Chondrocyte (in vitro differentiated cells): Measurements from ENCODE around the gene KIF6. TPM values are rescaled to one million over a fixed set of nuclear protein-coding genes. Genes with fewer than 3 reads are reported as not detected.

Source experiments
- DNase-seq: peaks from one replicate; pipeline ENCODE4 v3.0.0; 2021; ENCODE audit warnings: mixed read lengths, low spot score
- H3K27ac Mint-ChIP-seq: one replicate; pipeline ENCODE4 v1.8.0; 2021; ENCODE audit warnings: mild to moderate bottlenecking, moderate library complexity, mixed read lengths; ENCODE audit not compliant: unreplicated experiment
- H3K27me3 Mint-ChIP-seq: 2 replicates; pipeline ENCODE4 v1.8.0; 2021; ENCODE audit warnings: low read depth, mixed read lengths
- H3K36me3 Mint-ChIP-seq: 2 replicates; pipeline ENCODE4 v1.8.0; 2021; ENCODE audit warnings: low read depth, mixed read lengths
- H3K4me1 Mint-ChIP-seq: 2 replicates; pipeline ENCODE4 v1.8.0; 2021; ENCODE audit warnings: low read depth, mild to moderate bottlenecking, mixed read lengths
- H3K4me3 Mint-ChIP-seq: one replicate; pipeline ENCODE4 v1.8.0; 2021; ENCODE audit warnings: mild to moderate bottlenecking, moderate library complexity, mixed read lengths; ENCODE audit not compliant: unreplicated experiment
- H3K9me3 Mint-ChIP-seq: 2 replicates; pipeline ENCODE4 v1.8.0; 2021; ENCODE audit warnings: low read depth, mixed read lengths
- CTCF ChIP-seq: fragments of 200-600 bp; sonication (generic); IDR thresholded peaks from 2 replicates; pipeline ENCODE4 v1.5.0; 2021; ENCODE audit warnings: antibody characterized with exemption, mild to moderate bottlenecking, moderate library complexity
- total RNA-seq: library from RNA; stranded (reverse); gene quantifications from 3 replicates; pipeline ENCODE4 v1.2.1, GENCODE V29; 2021

KIF6 gene
- total RNA-seq, 1 donor from 2014 or later: 0.62 TPM

- peak; percentile 34 for TF ChIP-seq CTCF
- Mint-ChIP-seq H3K27ac (no peak overlapping the region), H3K4me3 (no peak overlapping the region), H3K36me3 (no peaks in the 10 kb centered on the region), H3K4me1 (peaks cover 3% of the 10 kb centered on the region), H3K27me3 (peaks cover 34% of the 10 kb centered on the region), H3K9me3 (no peaks in the 10 kb centered on the region)
- no peak for DNase-seq
These were observed 421.6 kb downstream of the KIF6 start for GRCh38 chr6:39303425-39304153.

GRCh38 chr6:39302669-39303424, 422.4 kb downstream of the KIF6 start:
- Mint-ChIP-seq H3K4me3 (peak overlapping the region; percentile 43), H3K27ac (no peak overlapping the region), H3K36me3 (no peaks in the 10 kb centered on the region), H3K4me1 (peaks cover 3% of the 10 kb centered on the region), H3K9me3 (no peaks in the 10 kb centered on the region), H3K27me3 (peaks cover 32% of the 10 kb centered on the region)
- no peak for DNase-seq
- TF ChIP-seq CTCF: peak; percentile 96

GRCh38 chr6:39302011-39302410, 423.2 kb downstream of the KIF6 start:
- Mint-ChIP-seq H3K9me3 (no peaks in the 10 kb centered on the region), H3K4me1 (peaks cover 4% of the 10 kb centered on the region), H3K36me3 (no peaks in the 10 kb centered on the region), H3K27me3 (peaks cover 24% of the 10 kb centered on the region), H3K4me3 (no peak overlapping the region), H3K27ac (no peak overlapping the region)
- no peak for TF ChIP-seq CTCF
- no peak for DNase-seq

DNA sequence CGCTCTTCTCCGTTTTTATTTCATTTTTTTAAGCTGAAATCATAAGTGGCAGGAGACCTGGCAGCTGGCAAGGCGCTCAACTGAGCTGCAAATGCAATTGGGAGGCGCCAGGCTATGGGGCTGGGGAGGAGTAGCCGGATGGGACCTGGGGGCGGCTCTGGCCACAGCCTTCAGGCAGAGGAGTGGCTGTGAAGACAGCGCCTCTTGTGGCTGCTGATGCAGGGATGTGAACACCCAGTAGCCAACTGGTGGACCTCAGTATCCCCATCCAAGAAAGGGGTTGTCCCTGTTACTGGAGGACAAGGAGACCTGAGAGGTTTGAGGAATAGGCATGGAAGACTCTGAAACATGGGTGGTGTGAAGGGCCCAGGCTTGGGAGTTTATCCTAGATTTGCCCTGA, 423.6 kb downstream of the KIF6 start:
- H3K27me3 Mint-ChIP-seq: peaks cover 23% of the 10 kb centered on the region
- no peaks in the 10 kb centered on the region for H3K36me3 Mint-ChIP-seq
- peak; percentile 33 for TF ChIP-seq CTCF
- DNase-seq: no peak
- peaks cover 7% of the 10 kb centered on the region for H3K4me1 Mint-ChIP-seq
- no peak overlapping the region for H3K27ac Mint-ChIP-seq
- H3K9me3 Mint-ChIP-seq: no peaks in the 10 kb centered on the region
- H3K4me3 Mint-ChIP-seq: no peak overlapping the region

GRCh38 chr6:39300739-39301138, 424.5 kb downstream of the KIF6 start:
- TF ChIP-seq CTCF: no peak
- Mint-ChIP-seq H3K27me3 (peaks cover 23% of the 10 kb centered on the region), H3K27ac (no peak overlapping the region), H3K4me1 (peaks cover 7% of the 10 kb centered on the region), H3K4me3 (no peak overlapping the region), H3K9me3 (no peaks in the 10 kb centered on the region), H3K36me3 (no peaks in the 10 kb centered on the region)
- DNase-seq: no peak
